DOHH2 (cell line): ENCODE measurements around the gene BBX.

Experiments
- H3F3A ChIP-seq: fragments of 200-600 bp; sonication (generic), shearing (Covaris generic); 2 replicates; pipeline ENCODE4 v1.6.0; 2016; ENCODE audit warnings: antibody characterized with exemption, mild to moderate bottlenecking; ENCODE audit not compliant: control insufficient read depth, insufficient read depth
- H3K27ac ChIP-seq: fragments of 200-600 bp; sonication (generic); 2 replicates; pipeline ENCODE4 v1.5.1; 2014; ENCODE audit warnings: low read depth, mild to moderate bottlenecking, low read length, moderate library complexity
- H3K27me3 ChIP-seq: fragments of 200-600 bp; sonication (generic); 2 replicates; pipeline ENCODE4 v1.6.1; 2014; ENCODE audit warnings: mild to moderate bottlenecking, low read length, mixed read lengths; ENCODE audit not compliant: control insufficient read depth
- H3K36me3 ChIP-seq: fragments of 200-600 bp; sonication (generic); 2 replicates; pipeline ENCODE4 v1.6.1; 2014; ENCODE audit warnings: mild to moderate bottlenecking, low read length, moderate library complexity, mixed read lengths; ENCODE audit not compliant: control insufficient read depth
- H3K4me1 ChIP-seq: fragments of 200-600 bp; sonication (generic); 2 replicates; pipeline ENCODE4 v1.6.1; 2014; ENCODE audit warnings: mild to moderate bottlenecking, low read length, mixed read lengths; ENCODE audit not compliant: control insufficient read depth
- H3K4me2 ChIP-seq: fragments of 200-600 bp; sonication (generic); 2 replicates; pipeline ENCODE4 v1.6.0; 2014; ENCODE audit warnings: mild to moderate bottlenecking, low read length, moderate library complexity
- H3K4me3 ChIP-seq: fragments of 200-600 bp; sonication (generic); 2 replicates; pipeline ENCODE4 v1.5.1; 2014; ENCODE audit warnings: mild to moderate bottlenecking, low read length, mixed read lengths
- H3K79me2 ChIP-seq: fragments of 200-600 bp; sonication (generic); 2 replicates; pipeline ENCODE4 v1.6.1; 2014; ENCODE audit warnings: mild to moderate bottlenecking, low read length, mixed read lengths; ENCODE audit not compliant: control insufficient read depth
- H3K9me2 ChIP-seq: fragments of 200-600 bp; sonication (generic); replicated peaks from 2 replicates; pipeline ENCODE4 v1.6.1; 2014; ENCODE audit warnings: mild to moderate bottlenecking, low read length, mixed read lengths; ENCODE audit not compliant: control insufficient read depth
- H3K9me3 ChIP-seq: fragments of 200-600 bp; sonication (generic); 2 replicates; pipeline ENCODE4 v1.6.1; 2014; ENCODE audit warnings: antibody characterized with exemption, low read length, mixed read lengths; ENCODE audit not compliant: control insufficient read depth, insufficient read depth
- H4K20me1 ChIP-seq: fragments of 200-600 bp; sonication (generic); 2 replicates; pipeline ENCODE4 v1.6.0; 2014; ENCODE audit warnings: low read depth, mild to moderate bottlenecking, antibody characterized with exemption, low read length, moderate library complexity; ENCODE audit not compliant: control insufficient read depth, insufficient read depth
- EZH2phosphoT487 ChIP-seq: fragments of 200-600 bp; sonication (generic); IDR thresholded peaks from 2 replicates; pipeline ENCODE4 v1.6.1; 2017; ENCODE audit warnings: borderline replicate concordance, mild to moderate bottlenecking, antibody characterized with exemption, low read length, moderate library complexity, mixed read lengths
- TF ChIP-seq, protein P1 (sequence below): fragments of 200-600 bp; sonication (generic); IDR thresholded peaks from one replicate; pipeline ENCODE4 v1.5.1; 2014; ENCODE audit warnings: antibody characterized with exemption, mild to moderate bottlenecking, low read depth, low read length; ENCODE audit not compliant: poor library complexity, severe bottlenecking

The BBX gene

DNA sequence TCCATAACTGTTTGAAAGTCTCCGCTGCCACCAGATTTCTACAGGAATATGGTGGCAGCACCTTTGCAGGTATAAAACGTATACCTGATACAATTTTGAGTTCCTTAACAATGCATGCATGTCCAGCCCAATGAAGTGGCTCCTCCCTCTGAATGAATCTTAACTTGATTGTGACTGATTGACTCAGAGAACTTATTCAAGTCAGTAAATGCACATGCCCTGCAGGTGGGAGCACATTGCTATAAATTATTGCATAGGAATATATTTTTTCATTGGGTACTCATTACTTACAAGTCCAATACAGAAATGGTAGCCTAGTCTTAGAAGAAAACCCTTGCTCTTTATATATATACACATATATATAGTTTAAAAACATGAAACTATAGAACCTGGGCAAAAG lies 259.3 kb downstream of the BBX start:
- Histone ChIP-seq H3K27me3 (no peaks in the 10 kb centered on the region), H4K20me1 (no peaks in the 10 kb centered on the region), H3K36me3 (peaks cover 62% of the 10 kb centered on the region), H3F3A (no peaks in the 10 kb centered on the region), H3K27ac (no peak overlapping the region), H3K9me3 (no peaks in the 10 kb centered on the region), H3K4me1 (no peaks in the 10 kb centered on the region), H3K79me2 (no peaks in the 10 kb centered on the region), H3K9me2 (0 out of 2 replicates have a peak, but pooled peaks cover 3% of the 10 kb centered on the region), H3K4me2 (no peak overlapping the region), H3K4me3 (no peak overlapping the region)
- no peak for TF ChIP-seq EZH2phosphoT487
- TF ChIP-seq, protein P1, sequence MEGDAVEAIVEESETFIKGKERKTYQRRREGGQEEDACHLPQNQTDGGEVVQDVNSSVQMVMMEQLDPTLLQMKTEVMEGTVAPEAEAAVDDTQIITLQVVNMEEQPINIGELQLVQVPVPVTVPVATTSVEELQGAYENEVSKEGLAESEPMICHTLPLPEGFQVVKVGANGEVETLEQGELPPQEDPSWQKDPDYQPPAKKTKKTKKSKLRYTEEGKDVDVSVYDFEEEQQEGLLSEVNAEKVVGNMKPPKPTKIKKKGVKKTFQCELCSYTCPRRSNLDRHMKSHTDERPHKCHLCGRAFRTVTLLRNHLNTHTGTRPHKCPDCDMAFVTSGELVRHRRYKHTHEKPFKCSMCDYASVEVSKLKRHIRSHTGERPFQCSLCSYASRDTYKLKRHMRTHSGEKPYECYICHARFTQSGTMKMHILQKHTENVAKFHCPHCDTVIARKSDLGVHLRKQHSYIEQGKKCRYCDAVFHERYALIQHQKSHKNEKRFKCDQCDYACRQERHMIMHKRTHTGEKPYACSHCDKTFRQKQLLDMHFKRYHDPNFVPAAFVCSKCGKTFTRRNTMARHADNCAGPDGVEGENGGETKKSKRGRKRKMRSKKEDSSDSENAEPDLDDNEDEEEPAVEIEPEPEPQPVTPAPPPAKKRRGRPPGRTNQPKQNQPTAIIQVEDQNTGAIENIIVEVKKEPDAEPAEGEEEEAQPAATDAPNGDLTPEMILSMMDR: no peak

DNA sequence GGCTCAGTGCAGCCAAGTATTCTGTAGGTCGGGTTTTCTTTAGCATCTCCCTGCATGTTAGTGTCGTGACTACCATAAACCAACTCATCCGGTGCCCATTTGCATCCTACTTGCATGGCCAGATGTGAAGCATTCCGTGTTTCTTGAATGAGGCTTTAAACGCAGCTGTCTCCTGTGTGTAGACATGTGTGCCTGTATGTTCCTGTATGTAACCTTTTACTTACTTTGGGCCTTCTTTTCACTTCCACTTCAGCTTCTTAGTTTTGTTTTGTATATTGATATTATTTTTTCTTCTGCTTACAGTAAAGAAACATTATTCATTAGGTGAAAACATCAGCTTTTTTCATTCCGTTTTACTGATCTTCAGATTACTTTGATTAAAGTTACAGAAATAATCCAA lies 267.9 kb downstream of the BBX start:
- H3K27me3 ChIP-seq: no peaks in the 10 kb centered on the region
- H3K4me2 ChIP-seq: no peak overlapping the region
- H3K9me2 ChIP-seq: no peaks in the 10 kb centered on the region
- H4K20me1 ChIP-seq: no peaks in the 10 kb centered on the region
- H3K27ac ChIP-seq: no peak overlapping the region
- no peaks in the 10 kb centered on the region for H3K9me3 ChIP-seq
- TF ChIP-seq, protein P1: no peak
- TF ChIP-seq EZH2phosphoT487: no peak
- peaks cover 21% of the 10 kb centered on the region for H3K36me3 ChIP-seq
- no peaks in the 10 kb centered on the region for H3F3A ChIP-seq
- H3K79me2 ChIP-seq: no peaks in the 10 kb centered on the region
- H3K4me3 ChIP-seq: no peak overlapping the region
- H3K4me1 ChIP-seq: peaks cover 5% of the 10 kb centered on the region

DNA sequence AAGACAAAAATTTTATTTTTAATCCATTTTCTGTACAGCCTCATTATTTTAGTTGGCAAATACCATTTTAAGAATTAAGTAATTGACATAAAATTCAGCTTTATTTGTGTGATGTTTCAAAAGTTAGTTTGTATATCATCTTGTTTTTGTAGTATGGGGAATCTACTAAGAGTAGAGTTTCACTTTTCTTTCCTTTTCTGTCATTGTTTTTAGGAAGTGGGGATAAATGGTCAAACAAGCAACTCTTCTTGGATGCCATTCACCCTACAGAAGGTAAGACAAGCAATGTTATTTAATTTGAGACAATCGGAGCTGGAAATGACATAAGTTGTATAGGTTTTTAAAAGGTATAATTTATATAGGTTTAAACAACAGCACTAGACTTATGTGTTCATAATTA lies 268.3 kb downstream of the BBX start:
- no peaks in the 10 kb centered on the region for H3K9me2 ChIP-seq
- peaks cover 21% of the 10 kb centered on the region for H3K36me3 ChIP-seq
- no peak overlapping the region for H3K4me2 ChIP-seq
- H3K9me3 ChIP-seq: no peaks in the 10 kb centered on the region
- H3K79me2 ChIP-seq: no peaks in the 10 kb centered on the region
- no peak overlapping the region for H3K4me3 ChIP-seq
- H3F3A ChIP-seq: no peaks in the 10 kb centered on the region
- H3K27me3 ChIP-seq: no peaks in the 10 kb centered on the region
- H4K20me1 ChIP-seq: no peaks in the 10 kb centered on the region
- peaks cover 9% of the 10 kb centered on the region for H3K4me1 ChIP-seq
- TF ChIP-seq EZH2phosphoT487: no peak
- TF ChIP-seq, protein P1: no peak
- H3K27ac ChIP-seq: no peak overlapping the region

DNA sequence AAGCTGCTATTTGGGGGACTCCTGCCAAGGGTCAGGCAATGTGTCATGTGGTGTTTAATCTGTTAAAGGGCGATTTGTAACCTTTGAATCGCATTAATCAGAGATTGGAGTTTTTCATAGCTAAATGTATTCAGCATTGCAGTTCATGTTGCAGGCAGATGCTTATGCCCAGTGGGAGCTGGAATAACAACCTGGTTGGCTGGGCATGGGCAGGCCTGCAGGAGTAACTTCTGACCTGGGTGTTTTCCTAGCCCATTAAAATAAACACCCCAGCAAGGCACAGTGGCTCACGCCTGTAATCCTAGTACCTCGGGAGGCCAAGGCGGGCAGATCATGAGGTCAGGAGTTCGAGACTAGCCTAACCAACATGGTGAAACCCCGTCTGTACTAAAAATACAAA lies 268.7 kb downstream of the BBX start:
- Histone ChIP-seq H3K4me2 (no peak overlapping the region), H3K9me2 (no peaks in the 10 kb centered on the region), H4K20me1 (no peaks in the 10 kb centered on the region), H3K36me3 (peaks cover 21% of the 10 kb centered on the region), H3F3A (no peaks in the 10 kb centered on the region), H3K27ac (no peak overlapping the region), H3K4me1 (peaks cover 13% of the 10 kb centered on the region), H3K79me2 (no peaks in the 10 kb centered on the region), H3K9me3 (no peaks in the 10 kb centered on the region), H3K4me3 (no peak overlapping the region), H3K27me3 (no peaks in the 10 kb centered on the region)
- TF ChIP-seq EZH2phosphoT487: no peak
- TF ChIP-seq, protein P1: no peak
